Panc1 (cell line): ENCODE results near the gene PLK5. TPM values are rescaled to one million over a fixed set of nuclear protein-coding genes. Genes with fewer than 3 reads are reported as not detected.

Experiments used
- ATAC-seq: fragments of 200-7000 bp; cut with Tn5 transposase; 2 replicates; pipeline ENCODE4 v1.9.1; 2020; ENCODE audit warnings: mild to moderate bottlenecking, moderate library complexity
- BruUV-seq: library from RNA; stranded (reverse); fragments of 400-500 nt; replicated peaks from 2 replicates; lab custom pipeline; 2021; lab: Mats Ljungman, UMichigan
- CTCF ChIA-PET: fragments of 300-600 bp; sonication (Branson Sonifier 250); formaldehyde crosslinking; loops from one replicate; lab custom pipeline; 2022; ENCODE audit warnings: antibody characterized with exemption; lab: Charles Lee
- POLR2A ChIA-PET: fragments of 300-600 bp; sonication (Branson Sonifier 250); formaldehyde crosslinking; loops from one replicate; lab custom pipeline; 2022; ENCODE audit warnings: antibody characterized with exemption; lab: Charles Lee
- DNase-seq: peaks from one replicate; pipeline ENCODE4 v3.0.0-alpha.2; 2010; ENCODE audit warnings: low read depth, low spot score
- H3K27ac ChIP-seq: 2 replicates; pipeline ENCODE4 v1.5.1; 2011; ENCODE audit warnings: mild to moderate bottlenecking, low read length, inconsistent platforms
- H3K27me3 ChIP-seq: fragments of 200-500 bp; sonication (Bioruptor generic); 2 replicates; pipeline ENCODE4 v1.6.0; 2014; ENCODE audit warnings: low read length, inconsistent platforms; ENCODE audit not compliant: control insufficient read depth, insufficient read depth
- H3K36me3 ChIP-seq: fragments of 200-500 bp; sonication (Bioruptor generic); 2 replicates; pipeline ENCODE4 v1.5.1; 2014; ENCODE audit warnings: inconsistent platforms, mild to moderate bottlenecking, low read length, moderate library complexity; ENCODE audit not compliant: control insufficient read depth, insufficient read depth
- H3K4me1 ChIP-seq: 2 replicates; pipeline ENCODE4 v1.5.1; 2011; ENCODE audit warnings: inconsistent platforms, mild to moderate bottlenecking, low read length, moderate library complexity; ENCODE audit not compliant: control insufficient read depth, insufficient read depth
- H3K4me3 ChIP-seq, 2 experiments: 2 replicates each; pipeline ENCODE4 v1.5.1; 2011 to 2012; ENCODE audit warnings: low read depth in 2 of 2, low read length in 2 of 2, mild to moderate bottlenecking in 2 of 2, inconsistent platforms in 1 of 2, moderate library complexity in 1 of 2
- H3K9me3 ChIP-seq: fragments of 200-500 bp; sonication (Bioruptor generic); 2 replicates; pipeline ENCODE4 v1.5.1; 2014; ENCODE audit warnings: low read depth, mild to moderate bottlenecking, inconsistent platforms, low read length, moderate library complexity; ENCODE audit not compliant: control insufficient read depth, insufficient read depth
- CTCF ChIP-seq: fragments of 450-650 bp; IDR thresholded peaks from 2 replicates; pipeline ENCODE4 v1.5.1; 2017; ENCODE audit warnings: mild to moderate bottlenecking
- POLR2AphosphoS5 ChIP-seq: IDR thresholded peaks from 2 replicates; pipeline ENCODE4 v1.6.1; 2012; ENCODE audit warnings: mild to moderate bottlenecking, low read depth, low read length, moderate library complexity
- REST ChIP-seq, 2 experiments: IDR thresholded peaks; 2 replicates each; pipeline ENCODE4 v1.6.1; 2011 to 2012; ENCODE audit warnings: low read depth in 2 of 2, control low read depth in 1 of 2, low read length in 1 of 2, mild to moderate bottlenecking in 1 of 2, moderate library complexity in 1 of 2; ENCODE audit not compliant: insufficient read depth in 1 of 2
- SIN3A ChIP-seq: IDR thresholded peaks from 2 replicates; pipeline ENCODE4 v1.6.1; 2012; ENCODE audit warnings: low read depth, mild to moderate bottlenecking, low read length, moderate library complexity, borderline replicate concordance; ENCODE audit not compliant: insufficient read depth
- TCF7L2 ChIP-seq: IDR thresholded peaks from 2 replicates; pipeline ENCODE4 v1.6.1; 2011; ENCODE audit warnings: mild to moderate bottlenecking, low read depth, low read length, inconsistent platforms
- in situ Hi-C: cut with HindIII; loops from 2 replicates; pipeline ENCODE4 v1.10.0; 2016; ENCODE audit warnings: low sequenced_read_pairs, low pct_unique_long_range_greater_than_20kb
- intact Hi-C: fragments of 100-400 bp; cut with micrococcal nuclease; formaldehyde crosslinking; loops from one replicate; pipeline ENCODE4 v1.10.0; 2022; ENCODE audit not compliant: unreplicated experiment
- total RNA-seq: library from RNA; stranded (reverse); gene quantifications from one replicate; pipeline ENCODE4 v1.2.1, GENCODE V29; 2021; ENCODE audit not compliant: unreplicated experiment

Gene PLK5
- total RNA-seq, 1 experiment from 2014 or later, result not detected

GRCh38 chr19:1540365-1540925, 16.6 kb downstream of the PLK5 start:
- no TSS peak for BruUV-seq
- ChIA-PET CTCF (no interaction called here), POLR2A (no interaction called here)
- no peaks in the 10 kb centered on the region for H3K36me3 ChIP-seq
- no peak overlapping the region for H3K4me3 ChIP-seq
- intact Hi-C loops, result no loop called here
- DNase-seq, result no peak
- TF ChIP-seq POLR2AphosphoS5 (no peak), SIN3A (no peak), TCF7L2 (no peak), REST (IDR thresholded peaks at IDR 0.05; ENCODE audit: insufficient read depth in 1 of 2, low read depth in 2 of 2, low read length in 1 of 2) (no peak), CTCF (no peak)
- H3K9me3 ChIP-seq, result no peaks in the 10 kb centered on the region
- no peak overlapping the region for H3K27ac ChIP-seq
- no peaks in the 10 kb centered on the region for H3K4me1 ChIP-seq
- in situ Hi-C loops, result no loop called here
- no peak for ATAC-seq
- H3K27me3 ChIP-seq, result no peaks in the 10 kb centered on the region

DNA sequence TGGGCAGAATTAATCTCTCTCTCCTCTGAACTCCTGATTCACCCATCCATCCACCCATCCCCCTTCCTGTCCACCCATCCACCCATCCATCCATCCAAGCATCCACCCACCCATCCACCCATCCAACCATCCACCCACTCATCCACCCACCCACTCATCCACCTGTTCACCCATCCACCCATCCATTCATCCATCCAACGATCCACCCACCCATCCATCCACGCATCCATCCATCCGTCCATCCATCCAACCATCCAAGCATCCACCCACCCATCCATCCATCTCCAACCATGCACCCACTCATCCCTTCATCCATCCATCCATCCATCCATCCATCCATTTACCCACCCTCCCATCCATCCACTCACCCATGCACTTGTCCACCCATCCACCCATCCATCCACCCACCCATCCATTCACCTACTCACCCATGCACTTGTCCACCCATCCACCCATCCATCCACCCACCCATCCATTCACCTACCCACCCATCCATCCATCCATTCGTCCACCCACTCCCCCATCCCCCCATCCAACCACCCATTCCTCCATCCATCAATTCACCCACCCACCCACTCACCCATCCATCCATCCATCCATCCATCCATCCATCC, 25.6 kb downstream of the PLK5 start:
- Histone ChIP-seq H3K27me3 (no peaks in the 10 kb centered on the region), H3K4me1 (no peaks in the 10 kb centered on the region), H3K9me3 (no peaks in the 10 kb centered on the region), H3K36me3 (no peaks in the 10 kb centered on the region), H3K27ac (no peak overlapping the region), H3K4me3 (no peak overlapping the region)
- no peak for TF ChIP-seq SIN3A
- TF ChIP-seq CTCF, result no peak
- TF ChIP-seq POLR2AphosphoS5, result no peak
- no peak for TF ChIP-seq REST (IDR thresholded peaks at IDR 0.05; ENCODE audit: insufficient read depth in 1 of 2, low read depth in 2 of 2, low read length in 1 of 2)
- no peak for TF ChIP-seq TCF7L2
- intact Hi-C loops (no loop called here), in situ Hi-C loops (no loop called here)
- ChIA-PET CTCF (no interaction called here), POLR2A (no interaction called here)
- no peak for DNase-seq
- ATAC-seq, result no peak
- BruUV-seq, result no TSS peak
